Natural killer cell (primary cell): Measurements from ENCODE around the gene LRP1B. TPM values are rescaled to one million over a fixed set of nuclear protein-coding genes. Genes with fewer than 3 reads are reported as not detected.

Experiments
- ATAC-seq, 3 donors: fragments of 150-1000 bp in 2 of 3; fragments of 200-7000 bp in 1 of 3; cut with Tn5 transposase; 1 replicate in 1 of 3; 2 replicates in 2 of 3; pipeline ENCODE4 v1.10.0; 2021; ENCODE audit warnings: mild to moderate bottlenecking in 2 of 3, moderate library complexity in 2 of 3
- DNase-seq, 2 donors: peaks; one replicate each; pipeline versions ENCODE4 v3.0.0 to v3.0.0-alpha.2; 2013 to 2021; ENCODE audit warnings: mixed read lengths in 1 of 2
- H3K27ac ChIP-seq: one replicate; pipeline ENCODE4 v1.5.1; 2013; ENCODE audit warnings: mild to moderate bottlenecking, low read length
- H3K27me3 ChIP-seq: one replicate; pipeline ENCODE4 v1.6.1; 2013; ENCODE audit warnings: low read length; ENCODE audit not compliant: control insufficient read depth, insufficient read depth
- H3K36me3 ChIP-seq: one replicate; pipeline ENCODE4 v1.6.1; 2013; ENCODE audit warnings: low read length; ENCODE audit not compliant: control insufficient read depth, insufficient read depth
- H3K4me1 ChIP-seq: one replicate; pipeline ENCODE4 v1.6.1; 2013; ENCODE audit warnings: low read length; ENCODE audit not compliant: control insufficient read depth, insufficient read depth
- H3K4me3 ChIP-seq: one replicate; pipeline ENCODE4 v1.5.1; 2013; ENCODE audit warnings: low read length
- H3K9me3 ChIP-seq: one replicate; pipeline ENCODE4 v1.6.1; 2013; ENCODE audit warnings: low read length; ENCODE audit not compliant: control insufficient read depth, insufficient read depth
- H3K27ac Mint-ChIP-seq, 2 donors: one replicate each; pipeline ENCODE4 v1.8.0; 2022; ENCODE audit warnings: mild to moderate bottlenecking in 2 of 2, mixed read lengths in 2 of 2, moderate library complexity in 1 of 2
- H3K27me3 Mint-ChIP-seq, 2 donors: one replicate each; pipeline ENCODE4 v1.8.0; 2022; ENCODE audit warnings: low read depth in 2 of 2, mixed read lengths in 2 of 2
- H3K36me3 Mint-ChIP-seq: one replicate; pipeline ENCODE4 v1.8.0; 2022; ENCODE audit warnings: mixed read lengths
- H3K4me1 Mint-ChIP-seq, 2 donors: one replicate each; pipeline ENCODE4 v1.8.0; 2022; ENCODE audit warnings: mixed read lengths in 2 of 2
- H3K4me3 Mint-ChIP-seq: one replicate; pipeline ENCODE4 v1.8.0; 2022; ENCODE audit warnings: mild to moderate bottlenecking, moderate library complexity, mixed read lengths
- H3K9me3 Mint-ChIP-seq, 2 donors: one replicate each; pipeline ENCODE4 v1.8.0; 2022; ENCODE audit warnings: mixed read lengths in 2 of 2
- WGBS: methylation state at CpG from one replicate; pipeline ENCODE4 v1.1.7; 2013; ENCODE audit warnings: missing lambda C conversion rate; ENCODE audit not compliant: insufficient coverage; 5-methylcytosine and 5-hydroxymethylcytosine counted together
- intact Hi-C: fragments of 100-400 bp; cut with micrococcal nuclease; formaldehyde crosslinking; loops from one replicate; pipeline ENCODE4 v1.14.2; 2022
- total RNA-seq, 4 donors: library from RNA; stranded (reverse); fragments of 120-200 nt in 1 of 4; gene quantifications; one replicate each; pipeline versions ENCODE4 v1.2.3 to v1.2.4, GENCODE V29; 2013 to 2022
- TF ChIP-seq, protein P1 (sequence below): fragments of 200-600 bp; IDR thresholded peaks from one replicate; pipeline ENCODE4 v1.8.0; 2022; ENCODE audit warnings: antibody characterized with exemption

The LRP1B gene
- total RNA-seq, 3 donors from 2014 or later (not counting 1 experiment from before 2014, with no cell fraction given): 0.05 TPM; not detected in 2

DNA sequence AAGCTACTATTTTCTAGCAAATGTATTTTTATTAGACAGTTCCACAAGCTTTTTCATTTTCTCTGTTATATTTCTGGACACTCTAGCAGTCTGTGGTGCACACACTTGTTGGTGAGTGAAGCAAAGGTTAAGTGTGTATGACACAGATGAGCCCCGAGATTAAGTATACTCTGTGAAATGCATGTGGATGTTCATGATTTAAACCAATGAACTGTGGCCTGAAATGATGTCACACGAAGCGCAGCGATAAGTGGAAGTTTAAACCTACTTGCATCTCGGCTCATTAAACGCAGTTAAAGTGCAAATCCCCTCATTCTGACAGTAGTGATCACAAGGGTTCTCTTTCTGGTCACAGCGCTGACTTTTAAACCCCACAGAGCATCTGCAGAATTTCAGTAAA lies 1861.8 kb downstream of the LRP1B start:
- Histone ChIP-seq H3K4me3 (no peak overlapping the region), H3K27me3 (no peaks in the 10 kb centered on the region), H3K27ac (no peak overlapping the region), H3K36me3 (no peaks in the 10 kb centered on the region), H3K4me1 (no peaks in the 10 kb centered on the region), H3K9me3 (no peaks in the 10 kb centered on the region)
- TF ChIP-seq, protein P1, sequence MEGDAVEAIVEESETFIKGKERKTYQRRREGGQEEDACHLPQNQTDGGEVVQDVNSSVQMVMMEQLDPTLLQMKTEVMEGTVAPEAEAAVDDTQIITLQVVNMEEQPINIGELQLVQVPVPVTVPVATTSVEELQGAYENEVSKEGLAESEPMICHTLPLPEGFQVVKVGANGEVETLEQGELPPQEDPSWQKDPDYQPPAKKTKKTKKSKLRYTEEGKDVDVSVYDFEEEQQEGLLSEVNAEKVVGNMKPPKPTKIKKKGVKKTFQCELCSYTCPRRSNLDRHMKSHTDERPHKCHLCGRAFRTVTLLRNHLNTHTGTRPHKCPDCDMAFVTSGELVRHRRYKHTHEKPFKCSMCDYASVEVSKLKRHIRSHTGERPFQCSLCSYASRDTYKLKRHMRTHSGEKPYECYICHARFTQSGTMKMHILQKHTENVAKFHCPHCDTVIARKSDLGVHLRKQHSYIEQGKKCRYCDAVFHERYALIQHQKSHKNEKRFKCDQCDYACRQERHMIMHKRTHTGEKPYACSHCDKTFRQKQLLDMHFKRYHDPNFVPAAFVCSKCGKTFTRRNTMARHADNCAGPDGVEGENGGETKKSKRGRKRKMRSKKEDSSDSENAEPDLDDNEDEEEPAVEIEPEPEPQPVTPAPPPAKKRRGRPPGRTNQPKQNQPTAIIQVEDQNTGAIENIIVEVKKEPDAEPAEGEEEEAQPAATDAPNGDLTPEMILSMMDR: no peak
- Mint-ChIP-seq H3K36me3 (no peaks in the 10 kb centered on the region), H3K27ac (no peak overlapping the region), H3K4me1 (no peaks in the 10 kb centered on the region), H3K9me3 (peaks cover 7 to 11% of the 10 kb centered on the region in 2 donors), H3K27me3 (no peaks in the 10 kb centered on the region), H3K4me3 (no peak overlapping the region)
- DNase-seq: no peak
- ATAC-seq: no peak
- intact Hi-C loops: no loop called here
- 91% methylated on average over 7 of the region's 7 CpGs for WGBS

DNA sequence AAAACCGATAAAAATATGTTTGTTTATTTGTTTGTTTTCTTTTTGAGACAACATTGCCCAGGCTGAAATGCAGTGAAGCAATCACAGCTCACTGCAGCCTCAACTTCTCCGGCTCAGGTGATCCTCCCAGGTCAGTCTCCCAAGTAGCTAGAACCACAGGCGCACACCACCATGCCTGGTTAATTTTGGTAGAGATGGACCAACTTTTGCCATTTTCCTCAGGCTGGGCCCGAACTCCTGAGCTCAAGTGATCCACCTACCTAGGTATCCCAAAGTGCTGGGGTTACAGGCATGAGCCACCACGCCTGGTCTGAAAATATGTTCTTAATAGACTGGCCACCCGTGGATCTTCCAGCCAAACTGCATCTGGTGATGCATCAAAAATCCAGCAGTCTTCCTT lies 1867.9 kb downstream of the LRP1B start:
- Mint-ChIP-seq H3K27ac (no peak overlapping the region), H3K9me3 (peaks cover 16 to 23% of the 10 kb centered on the region in 2 donors), H3K4me1 (no peaks in the 10 kb centered on the region), H3K27me3 (no peaks in the 10 kb centered on the region), H3K4me3 (no peak overlapping the region), H3K36me3 (no peaks in the 10 kb centered on the region)
- ATAC-seq (no peak), DNase-seq (no peak)
- H3K27me3 ChIP-seq: no peaks in the 10 kb centered on the region
- peaks cover 3% of the 10 kb centered on the region for H3K9me3 ChIP-seq
- H3K4me3 ChIP-seq: no peak overlapping the region
- 82% methylated on average over 6 of the region's 6 CpGs for WGBS
- no peak overlapping the region for H3K27ac ChIP-seq
- H3K4me1 ChIP-seq: no peaks in the 10 kb centered on the region
- H3K36me3 ChIP-seq: no peaks in the 10 kb centered on the region
- TF ChIP-seq, protein P1: no peak
- intact Hi-C loops: no loop called here

DNA sequence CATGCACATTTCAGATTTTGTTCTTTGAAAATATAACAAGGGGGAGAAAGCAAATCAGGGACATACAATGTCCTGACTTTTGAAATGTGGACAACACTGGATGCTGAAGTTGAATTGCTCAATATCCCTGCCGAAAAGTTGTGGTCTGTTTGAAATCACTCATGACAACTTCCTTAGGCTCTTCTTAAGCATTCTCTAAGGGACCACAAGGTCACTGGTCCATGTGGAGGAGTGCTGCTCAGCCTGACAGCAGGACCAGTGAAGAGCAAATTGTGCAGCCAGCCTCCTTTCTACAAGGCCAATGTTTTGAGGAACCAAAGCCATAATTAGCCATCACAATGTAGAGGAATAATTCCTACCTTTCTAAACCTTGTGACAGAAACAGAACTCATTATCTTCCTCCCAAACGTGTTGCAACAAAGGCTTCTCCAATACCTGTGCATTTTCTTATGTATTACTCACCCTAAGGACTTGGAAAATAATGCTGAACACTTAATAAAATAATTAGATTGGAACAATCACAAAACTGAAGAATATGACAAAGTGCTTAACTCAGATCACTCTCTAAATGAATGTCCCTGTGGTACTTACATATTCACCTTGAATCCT lies 1873.0 kb downstream of the LRP1B start:
- Histone ChIP-seq H3K27ac (no peak overlapping the region), H3K36me3 (no peaks in the 10 kb centered on the region), H3K9me3 (no peaks in the 10 kb centered on the region), H3K4me1 (no peaks in the 10 kb centered on the region), H3K27me3 (no peaks in the 10 kb centered on the region), H3K4me3 (no peak overlapping the region)
- Mint-ChIP-seq H3K4me3 (no peak overlapping the region), H3K36me3 (no peaks in the 10 kb centered on the region), H3K9me3 (peaks cover 2 to 3% of the 10 kb centered on the region in 2 donors), H3K4me1 (no peaks in the 10 kb centered on the region), H3K27ac (no peak overlapping the region), H3K27me3 (no peaks in the 10 kb centered on the region)
- intact Hi-C loops: no loop called here
- DNase-seq: no peak
- ATAC-seq: no peak
- 64% methylated on average over 2 of the region's 2 CpGs for WGBS
- TF ChIP-seq, protein P1: no peak

DNA sequence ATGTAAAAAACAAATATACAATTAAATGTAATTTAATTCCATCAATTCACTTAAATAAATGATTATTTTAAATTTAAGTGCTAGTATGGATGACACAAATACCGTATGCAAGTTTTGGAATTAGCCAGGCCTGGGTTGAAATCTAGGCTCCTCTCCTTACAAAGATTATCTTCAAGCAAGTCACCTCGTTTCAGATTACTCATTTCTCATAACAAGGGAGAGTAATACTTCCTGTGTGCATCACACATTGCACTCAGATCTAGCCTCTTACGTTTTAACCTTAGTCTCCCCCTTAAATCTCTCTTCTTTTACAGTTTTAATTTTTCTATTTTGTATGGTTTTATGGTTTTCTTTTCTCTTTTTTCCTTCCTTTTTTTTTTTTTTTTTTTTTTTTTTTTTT lies 1874.7 kb downstream of the LRP1B start:
- Histone ChIP-seq H3K27ac (no peak overlapping the region), H3K9me3 (no peaks in the 10 kb centered on the region), H3K4me3 (no peak overlapping the region), H3K4me1 (no peaks in the 10 kb centered on the region), H3K36me3 (no peaks in the 10 kb centered on the region), H3K27me3 (no peaks in the 10 kb centered on the region)
- TF ChIP-seq, protein P1: no peak
- 83% methylated on average over 2 of the region's 3 CpGs for WGBS
- Mint-ChIP-seq H3K36me3 (no peaks in the 10 kb centered on the region), H3K9me3 (peaks cover 2 to 3% of the 10 kb centered on the region in 2 donors), H3K4me1 (no peaks in the 10 kb centered on the region), H3K4me3 (no peak overlapping the region), H3K27ac (no peak overlapping the region), H3K27me3 (no peaks in the 10 kb centered on the region)
- ATAC-seq (no peak), DNase-seq (no peak)
- intact Hi-C loops: no loop called here
